ENCODE measurements around the gene ARHGEF19.
A peak's percentile ranks its signal among the peaks of the same experiment; 100 is the strongest.

Gene ARHGEF19

GRCh38 chr1:16164213-16165072 lies 48.0 kb downstream of the ARHGEF19 start:
- DNase-seq (ENCODE audit: low spot score): peak; percentile 99

- peak; percentile 39 for DNase-seq (ENCODE audit: low spot score)
Measured at GRCh38 chr1:16163608-16164212, 48.7 kb downstream of the ARHGEF19 start.

GRCh38 chr1:16162163-16162822 lies 50.2 kb downstream of the ARHGEF19 start:
- peak; percentile 92 for DNase-seq (ENCODE audit: low spot score)

- no peak for DNase-seq (ENCODE audit: low spot score)
Measured at GRCh38 chr1:16161717-16162116, 50.7 kb downstream of the ARHGEF19 start.

- DNase-seq (ENCODE audit: low spot score): peak; percentile 98
Measured at GRCh38 chr1:16158993-16159831, 53.2 kb downstream of the ARHGEF19 start.

GRCh38 chr1:16158025-16158424 lies 54.4 kb downstream of the ARHGEF19 start:
- peak; percentile 70 for DNase-seq (ENCODE audit: low spot score)

GRCh38 chr1:16156848-16157495 lies 55.5 kb downstream of the ARHGEF19 start:
- peak; percentile 92 for DNase-seq (ENCODE audit: low spot score)

- peak; percentile 95 for DNase-seq (ENCODE audit: low spot score)
Measured at GRCh38 chr1:16155537-16156410, 56.7 kb downstream of the ARHGEF19 start, which contains the start of gene EPHA2. Gene EPHA2, minus strand, starts transcription at chr1:16156069. Its CDS starts 137 bp downstream, at chr1:16155932.

- DNase-seq (ENCODE audit: low spot score): no peak
Measured at GRCh38 chr1:16153999-16154673, 58.3 kb downstream of the ARHGEF19 start.

GRCh38 chr1:16153096-16153998 lies 59.1 kb downstream of the ARHGEF19 start:
- no peak for DNase-seq (ENCODE audit: low spot score)

GRCh38 chr1:16152481-16153087 lies 59.9 kb downstream of the ARHGEF19 start:
- peak; percentile 24 for DNase-seq (ENCODE audit: low spot score)

- DNase-seq (ENCODE audit: low spot score): no peak
Measured at GRCh38 chr1:16151995-16152384, 60.5 kb downstream of the ARHGEF19 start.

- DNase-seq (ENCODE audit: low spot score): peak; percentile 52
Measured at GRCh38 chr1:16151196-16151994, 61.1 kb downstream of the ARHGEF19 start.

- no peak for DNase-seq (ENCODE audit: low spot score)
Measured at GRCh38 chr1:16150508-16150907, 61.9 kb downstream of the ARHGEF19 start.

GRCh38 chr1:16149702-16150488 lies 62.6 kb downstream of the ARHGEF19 start:
- DNase-seq (ENCODE audit: low spot score): no peak

GRCh38 chr1:16149146-16149545 lies 63.3 kb downstream of the ARHGEF19 start:
- DNase-seq (ENCODE audit: low spot score): no peak
